T-helper 22 cell (primary cell): ENCODE measurements around the gene NUTM2G.
"Not testable (repeated sequence)": the region's sequence is repeated elsewhere in the genome, so short reads cannot be mapped to it uniquely, and the experiment has no call there.

Experiments used
- DNase-seq: peaks from one replicate; pipeline ENCODE4 v3.0.0-alpha.2; 2020; ENCODE audit warnings: low read depth

Gene NUTM2G

GRCh38 chr9:96928543-96928942, at the start of gene NUTM2G:
TSS of gene NUTM2G (plus strand) at chr9:96928843. CDS start at chr9:96929025, 182 bp downstream.
- DNase-seq = not testable (repeated sequence)

GRCh38 chr9:96883922-96884321, 44.7 kb upstream of the NUTM2G start:
- DNase-seq = no peak

- DNase-seq = no peak
Observed at GRCh38 chr9:96884443-96884842, 44.2 kb upstream of the NUTM2G start.

- DNase-seq = no peak
Observed at GRCh38 chr9:96885424-96885823, 43.2 kb upstream of the NUTM2G start.

- DNase-seq = no peak
Observed at GRCh38 chr9:96888591-96888990, 40.1 kb upstream of the NUTM2G start.

- DNase-seq = no peak
Observed at GRCh38 chr9:96892131-96892530, 36.5 kb upstream of the NUTM2G start.

- DNase-seq = not testable (repeated sequence)
Observed at GRCh38 chr9:96900010-96900409, 28.6 kb upstream of the NUTM2G start.

GRCh38 chr9:96904947-96905722, 23.5 kb upstream of the NUTM2G start:
- not testable (repeated sequence) for DNase-seq

- DNase-seq = not testable (repeated sequence)
Observed at GRCh38 chr9:96908479-96908878, 20.2 kb upstream of the NUTM2G start.

- DNase-seq = not testable (repeated sequence)
Observed at GRCh38 chr9:96915539-96915938, 13.1 kb upstream of the NUTM2G start.

GRCh38 chr9:96916531-96916930, 12.1 kb upstream of the NUTM2G start:
- DNase-seq = not testable (repeated sequence)

GRCh38 chr9:96918550-96918949, 10.1 kb upstream of the NUTM2G start:
- DNase-seq = not testable (repeated sequence)

GRCh38 chr9:96920803-96921202, 7.8 kb upstream of the NUTM2G start:
- DNase-seq = not testable (repeated sequence)

GRCh38 chr9:96925587-96925986, 3.1 kb upstream of the NUTM2G start:
- DNase-seq = not testable (repeated sequence)

- DNase-seq = not testable (repeated sequence)
Observed at GRCh38 chr9:96931665-96932064, 3.0 kb downstream of the NUTM2G start.

GRCh38 chr9:96934097-96934496, 5.5 kb downstream of the NUTM2G start:
- DNase-seq = not testable (repeated sequence)

- DNase-seq = not testable (repeated sequence)
Observed at GRCh38 chr9:96934706-96935105, 6.1 kb downstream of the NUTM2G start.

- DNase-seq = not testable (repeated sequence)
Observed at GRCh38 chr9:96935401-96935800, 6.8 kb downstream of the NUTM2G start.

GRCh38 chr9:96937442-96937841, 8.8 kb downstream of the NUTM2G start:
- DNase-seq = not testable (repeated sequence)

- DNase-seq = not testable (repeated sequence)
Observed at GRCh38 chr9:96938957-96939665, 10.5 kb downstream of the NUTM2G start.

GRCh38 chr9:96940982-96941381, 12.3 kb downstream of the NUTM2G start:
- DNase-seq = not testable (repeated sequence)

- DNase-seq = not testable (repeated sequence)
Observed at GRCh38 chr9:96941628-96942027, 13.0 kb downstream of the NUTM2G start.

- not testable (repeated sequence) for DNase-seq
Observed at GRCh38 chr9:96942181-96942580, 13.5 kb downstream of the NUTM2G start.
